Adrenal gland (tissue), 12 donors: Measurements from ENCODE around the gene KRTAP5-4. TPM values are rescaled to one million over a fixed set of nuclear protein-coding genes. Genes with fewer than 3 reads are reported as not detected.

Experiments
- DNase-seq, 7 donors: peaks; one replicate each; pipeline ENCODE4 v3.0.0-alpha.2; 2019 to 2020
- H3K27ac ChIP-seq, 5 donors: fragments of 200-600 bp; sonication (generic) in 4 of 5; 1 replicate in 3 of 5; 2 replicates in 2 of 5; pipeline versions ENCODE4 v1.5.1 to v1.8.0; 2016 to 2020; ENCODE audit warnings: mild to moderate bottlenecking in 1 of 5
- H3K27me3 ChIP-seq: fragments of 200-600 bp; 2 replicates; pipeline ENCODE4 v1.8.0; 2021
- H3K36me3 ChIP-seq, 2 donors: fragments of 200-600 bp; replicated peaks in 1 of 2; 1 replicate in 1 of 2; 2 replicates in 1 of 2; pipeline versions ENCODE4 v1.5.1 to v1.8.0; 2018 to 2022
- H3K4me1 ChIP-seq, 2 donors: fragments of 200-600 bp; replicated peaks in 1 of 2; 1 replicate in 1 of 2; 2 replicates in 1 of 2; pipeline versions ENCODE4 v1.5.1 to v1.8.0; 2018 to 2021
- H3K4me3 ChIP-seq, 4 donors: fragments of 200-600 bp; sonication (generic) in 3 of 4; one replicate each; pipeline ENCODE4 v1.5.1; 2016 to 2018
- H3K9me3 ChIP-seq, 3 donors: fragments of 200-600 bp; sonication (generic) in 1 of 3; replicated peaks in 1 of 3; 1 replicate in 2 of 3; 2 replicates in 1 of 3; pipeline versions ENCODE4 v1.5.1 to v1.8.0; 2016 to 2021
- CTCF ChIP-seq, 6 experiments: fragments of 450-650 bp in 4 of 6; fragments of 200-600 bp in 2 of 6; sonication (generic) in 1 of 6; IDR thresholded peaks; 1 replicate in 5 of 6; 2 replicates in 1 of 6; pipeline versions ENCODE4 v1.5.1 to v1.8.0; 2016 to 2021; ENCODE audit warnings: antibody characterized with exemption in 6 of 6, mild to moderate bottlenecking in 2 of 6, moderate library complexity in 1 of 6
- POLR2A ChIP-seq, 2 donors: fragments of 450-650 bp; IDR thresholded peaks; one replicate each; pipeline ENCODE4 v1.6.1; 2017; ENCODE audit warnings: antibody characterized with exemption in 2 of 2, mild to moderate bottlenecking in 2 of 2, moderate library complexity in 1 of 2
- WGBS, 4 donors: extraction: QIAGEN DNeasy Blood & Tissue Kit in 2 of 4; methylation state at CpG; one replicate each; pipeline versions ENCODE4 v1.1.5 to v1.1.7; 2013 to 2017; 5-methylcytosine and 5-hydroxymethylcytosine counted together
- intact Hi-C, 2 donors: fragments of 100-400 bp; cut with DNase I; formaldehyde crosslinking; loops; one replicate each; pipeline versions ENCODE4 v1.14.1 to v1.15.0; 2022 to 2023
- polyA plus RNA-seq, 3 donors: library from polyadenylated mRNA; stranded (reverse); fragments of 200-250 nt in 2 of 3; fragments of 350-450 nt in 1 of 3; fragmentation: Illumina TruSeq in 1 of 3; extraction: RNeasy Lipid Tissue Mini Kit (QIAGEN cat#74804) in 1 of 3; gene quantifications; one replicate each; pipeline ENCODE4 v1.2.3, GENCODE V29; 2013 to 2014
- total RNA-seq, 9 donors: library from RNA; depleted of rRNA in 4 of 9; stranded (reverse); fragments of >200 nt in 4 of 9; fragments of 120-200 nt in 1 of 9; fragmentation: NEBNext Ultra II Directional in 1 of 9; extraction: Animal tissue kit (Norgen Biotek cat#: 25700) in 1 of 9; gene quantifications; one replicate each; pipeline versions ENCODE4 v1.1.0 to v1.2.4, GENCODE V29; 2013 to 2023
- donor health status: healthy with polysubstance abuse.
- donor health status: Bipolar disorder and iron deficiency.
- donor health status: DM: yes; HTN: yes; CAD: no.
- donor health status: DM: no; HTN: no; CAD: no.
- donor health status: DM: no; HTN: no; CAD: no.
- donor health status: DM: yes; HTN: yes; CAD: no.

Gene KRTAP5-4
- total and polyA plus RNA-seq, 12 donors = not detected

GRCh38 chr11:1631066-1631568, 9.2 kb upstream of the KRTAP5-4 start:
- WGBS, 4 donors = 58 to 78% (median 62%) methylated on average over 12 to 13 of the region's 13 CpGs
- intact Hi-C loops = no loop called here

GRCh38 chr11:1630271-1630670, 8.3 kb upstream of the KRTAP5-4 start:
- no peak overlapping the region for H3K27ac ChIP-seq
- WGBS, 4 donors = 49 to 80% (median 69%) methylated on average over 1 to 2 of the region's 2 CpGs
- H3K9me3 ChIP-seq = no peaks in the 10 kb centered on the region
- H3K36me3 ChIP-seq = no peaks in the 10 kb centered on the region
- intact Hi-C loops = no loop called here
- no peak for DNase-seq
- TF ChIP-seq POLR2A (IDR thresholded peaks at IDR 0.05) (no peak), CTCF (IDR thresholded peaks at IDR 0.05) (no peak)
- no peaks in the 10 kb centered on the region for H3K4me1 ChIP-seq
- no peak overlapping the region for H3K4me3 ChIP-seq
- H3K27me3 ChIP-seq = peaks cover 20% of the 10 kb centered on the region

More at GRCh38 chr11:1631066-1631568, 9.2 kb upstream of the KRTAP5-4 start:
- H3K9me3 ChIP-seq = no peaks in the 10 kb centered on the region
- H3K27me3 ChIP-seq = peaks cover 19% of the 10 kb centered on the region
- H3K27ac ChIP-seq = no peak overlapping the region
- no peaks in the 10 kb centered on the region for H3K36me3 ChIP-seq
- DNase-seq = no peak
- no peak overlapping the region for H3K4me3 ChIP-seq
- H3K4me1 ChIP-seq = no peaks in the 10 kb centered on the region
- TF ChIP-seq POLR2A (IDR thresholded peaks at IDR 0.05) (no peak), CTCF (IDR thresholded peaks at IDR 0.05) (no peak)

- H3K36me3 ChIP-seq = no peaks in the 10 kb centered on the region
- no peak within 1 kb of the TSS for H3K27ac ChIP-seq
- WGBS, 4 donors = 68 to 78% (median 71%) methylated on average over 9 to 25 of the region's 26 CpGs
- no peaks in the 10 kb centered on the region for H3K9me3 ChIP-seq
- intact Hi-C loops = loop anchor here in 1 of 2 donors (5.0 kb wide), 1 partner anchor 82 kb away; no protein-coding TSS in a partner anchor
- H3K4me3 ChIP-seq = no peak within 1 kb of the TSS
- DNase-seq = no peak
- H3K4me1 ChIP-seq = no peaks in the 10 kb centered on the region
- peaks cover 20% of the 10 kb centered on the region for H3K27me3 ChIP-seq
- TF ChIP-seq POLR2A (IDR thresholded peaks at IDR 0.05) (no peak), CTCF (IDR thresholded peaks at IDR 0.05) (no peak)
Measured at GRCh38 chr11:1629326-1630185, 7.6 kb upstream of the KRTAP5-4 start, which contains the start of gene KRTAP5-5. Gene KRTAP5-5 (plus strand): TSS chr11:1629775. CDS start chr11:1629841, 66 bp downstream.

GRCh38 chr11:1628506-1629325, 6.8 kb upstream of the KRTAP5-4 start:
- Histone ChIP-seq H3K4me1 (no peaks in the 10 kb centered on the region), H3K27me3 (peaks cover 20% of the 10 kb centered on the region), H3K36me3 (no peaks in the 10 kb centered on the region), H3K9me3 (no peaks in the 10 kb centered on the region), H3K27ac (no peak overlapping the region), H3K4me3 (no peak overlapping the region)
- TF ChIP-seq POLR2A (IDR thresholded peaks at IDR 0.05) = no peak
- TF ChIP-seq CTCF (IDR thresholded peaks at IDR 0.05) = peak; percentile 62 to 89 (median 70)
- intact Hi-C loops = loop anchor here in 1 of 2 donors (5.0 kb wide), 1 partner anchor 81 kb away; no protein-coding TSS in a partner anchor
- WGBS, 4 donors = 28 to 53% (median 33%) methylated on average over 9 to 35 of the region's 35 CpGs
- peak; percentile 29 to 67 (median 54) for DNase-seq
